Endothelial cell (in vitro differentiated cells): ENCODE results near the gene SEC23A. TPM values are rescaled to one million over a fixed set of nuclear protein-coding genes. Genes with fewer than 3 reads are reported as not detected.
"Not testable (repeated sequence)": the region's sequence is repeated elsewhere in the genome, so short reads cannot be mapped to it uniquely, and the experiment has no call there.

Experiments used
- DNase-seq: peaks from one replicate; pipeline ENCODE4 v3.0.0; 2021; ENCODE audit warnings: low spot score
- H3K27ac Mint-ChIP-seq: one replicate; pipeline ENCODE4 v1.8.0; 2021; ENCODE audit warnings: mixed read lengths, inconsistent platforms; ENCODE audit not compliant: unreplicated experiment
- H3K27me3 Mint-ChIP-seq: one replicate; pipeline ENCODE4 v1.8.0; 2021; ENCODE audit warnings: mild to moderate bottlenecking, moderate library complexity, mixed read lengths, inconsistent platforms; ENCODE audit not compliant: unreplicated experiment
- H3K36me3 Mint-ChIP-seq: one replicate; pipeline ENCODE4 v1.8.0; 2021; ENCODE audit warnings: mild to moderate bottlenecking, low read depth, mixed read lengths, inconsistent platforms; ENCODE audit not compliant: unreplicated experiment
- H3K4me1 Mint-ChIP-seq: one replicate; pipeline ENCODE4 v1.8.0; 2021; ENCODE audit warnings: mild to moderate bottlenecking, mixed read lengths, inconsistent platforms; ENCODE audit not compliant: unreplicated experiment
- H3K4me3 Mint-ChIP-seq: one replicate; pipeline ENCODE4 v1.8.0; 2021; ENCODE audit warnings: mild to moderate bottlenecking, mixed read lengths, inconsistent platforms; ENCODE audit not compliant: unreplicated experiment
- H3K9me3 Mint-ChIP-seq: one replicate; pipeline ENCODE4 v1.8.0; 2021; ENCODE audit warnings: mixed read lengths, inconsistent platforms; ENCODE audit not compliant: unreplicated experiment
- CTCF ChIP-seq: fragments of 200-600 bp; sonication (generic); IDR thresholded peaks from one replicate; pipeline ENCODE4 v1.5.0; 2021; ENCODE audit warnings: antibody characterized with exemption; ENCODE audit not compliant: unreplicated experiment
- total RNA-seq: library from RNA; stranded (reverse); fragmentation: NEBNext Ultra II Directional; extraction: Animal tissue kit (Norgen Biotek cat#: 25700); gene quantifications from one replicate; pipeline ENCODE4 v1.2.1, GENCODE V29; 2021; ENCODE audit not compliant: unreplicated experiment

SEC23A gene
- total RNA-seq, 1 donor from 2014 or later = 44.1 TPM

- H3K4me1 Mint-ChIP-seq = peaks cover 9% of the 10 kb centered on the region
- no peak overlapping the region for H3K4me3 Mint-ChIP-seq
Observed at GRCh38 chr14:39109893-39110715, 7.1 kb upstream of the SEC23A start.

GRCh38 chr14:39108791-39109190, 5.8 kb upstream of the SEC23A start:
- H3K36me3 Mint-ChIP-seq = no peaks in the 10 kb centered on the region
- no peak overlapping the region for H3K27ac Mint-ChIP-seq
- no peaks in the 10 kb centered on the region for H3K9me3 Mint-ChIP-seq
- peaks cover 2% of the 10 kb centered on the region for H3K4me1 Mint-ChIP-seq
- no peaks in the 10 kb centered on the region for H3K27me3 Mint-ChIP-seq
- no peak for DNase-seq
- no peak overlapping the region for H3K4me3 Mint-ChIP-seq
- TF ChIP-seq CTCF = no peak

More at GRCh38 chr14:39109893-39110715, 7.1 kb upstream of the SEC23A start:
- peaks cover 3% of the 10 kb centered on the region for H3K27me3 Mint-ChIP-seq
- DNase-seq = no peak
- H3K27ac Mint-ChIP-seq = no peak overlapping the region
- no peaks in the 10 kb centered on the region for H3K9me3 Mint-ChIP-seq
- H3K36me3 Mint-ChIP-seq = no peaks in the 10 kb centered on the region
- no peak for TF ChIP-seq CTCF

- no peak for DNase-seq
- H3K4me1 Mint-ChIP-seq = peaks cover 9% of the 10 kb centered on the region
- no peaks in the 10 kb centered on the region for H3K36me3 Mint-ChIP-seq
- no peak overlapping the region for H3K27ac Mint-ChIP-seq
- no peaks in the 10 kb centered on the region for H3K9me3 Mint-ChIP-seq
- peak; percentile 47 for TF ChIP-seq CTCF
- H3K27me3 Mint-ChIP-seq = no peaks in the 10 kb centered on the region
- H3K4me3 Mint-ChIP-seq = no peak overlapping the region
Observed at GRCh38 chr14:39107591-39107996, 4.6 kb upstream of the SEC23A start.

GRCh38 chr14:39104078-39104801, 1.2 kb upstream of the SEC23A start:
- peaks cover 11% of the 10 kb centered on the region for H3K27me3 Mint-ChIP-seq
- H3K9me3 Mint-ChIP-seq, H3K36me3 Mint-ChIP-seq, DNase-seq: not testable (repeated sequence)
- H3K27ac Mint-ChIP-seq = peak overlapping the region; percentile 85
- peak overlapping the region; percentile 92 for H3K4me3 Mint-ChIP-seq
- H3K4me1 Mint-ChIP-seq = peaks cover 20% of the 10 kb centered on the region

- peaks cover 11% of the 10 kb centered on the region for H3K27me3 Mint-ChIP-seq
- H3K4me1 Mint-ChIP-seq = peaks cover 25% of the 10 kb centered on the region
- peak overlapping the region; percentile 88 for H3K27ac Mint-ChIP-seq
- TF ChIP-seq CTCF = no peak
- H3K36me3 Mint-ChIP-seq = no peaks in the 10 kb centered on the region
- DNase-seq = no peak
- peak overlapping the region; percentile 95 for H3K4me3 Mint-ChIP-seq
- no peaks in the 10 kb centered on the region for H3K9me3 Mint-ChIP-seq
Observed at GRCh38 chr14:39102265-39102968, 618 bp downstream of the SEC23A start.
